NCI-H446 treated with DMSO at 0.1 percent for 48 hours (cell line): ENCODE data around the gene MCMBP.
"Not testable (repeated sequence)": the region's sequence is repeated elsewhere in the genome, so short reads cannot be mapped to it uniquely, and the experiment has no call there.

Source experiments
- DNase-seq: peaks from one replicate; lab custom pipeline; 2025; lab: John Stamatoyannopoulos, UW

Gene MCMBP, protein sequence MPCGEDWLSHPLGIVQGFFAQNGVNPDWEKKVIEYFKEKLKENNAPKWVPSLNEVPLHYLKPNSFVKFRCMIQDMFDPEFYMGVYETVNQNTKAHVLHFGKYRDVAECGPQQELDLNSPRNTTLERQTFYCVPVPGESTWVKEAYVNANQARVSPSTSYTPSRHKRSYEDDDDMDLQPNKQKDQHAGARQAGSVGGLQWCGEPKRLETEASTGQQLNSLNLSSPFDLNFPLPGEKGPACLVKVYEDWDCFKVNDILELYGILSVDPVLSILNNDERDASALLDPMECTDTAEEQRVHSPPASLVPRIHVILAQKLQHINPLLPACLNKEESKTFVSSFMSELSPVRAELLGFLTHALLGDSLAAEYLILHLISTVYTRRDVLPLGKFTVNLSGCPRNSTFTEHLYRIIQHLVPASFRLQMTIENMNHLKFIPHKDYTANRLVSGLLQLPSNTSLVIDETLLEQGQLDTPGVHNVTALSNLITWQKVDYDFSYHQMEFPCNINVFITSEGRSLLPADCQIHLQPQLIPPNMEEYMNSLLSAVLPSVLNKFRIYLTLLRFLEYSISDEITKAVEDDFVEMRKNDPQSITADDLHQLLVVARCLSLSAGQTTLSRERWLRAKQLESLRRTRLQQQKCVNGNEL

DNA sequence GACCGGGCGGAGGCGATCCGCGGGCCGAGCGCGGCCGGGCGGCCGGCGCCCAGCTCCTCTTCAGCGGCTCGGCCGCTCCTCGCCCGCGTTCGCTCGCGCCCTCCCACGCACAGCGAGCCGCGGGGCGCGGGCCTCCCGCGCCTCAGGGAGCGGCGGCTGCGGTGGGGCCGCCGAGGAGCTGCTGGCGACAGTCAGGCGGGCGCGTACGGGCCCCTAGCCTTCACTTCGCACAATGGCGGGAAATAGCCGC, at the start of gene MCMBP:
MCMBP (minus strand) TSS at position 234 of the 250 bp plus-strand sequence. CDS start 259 bp downstream, outside the sequence.
- no peak for DNase-seq

DNA sequence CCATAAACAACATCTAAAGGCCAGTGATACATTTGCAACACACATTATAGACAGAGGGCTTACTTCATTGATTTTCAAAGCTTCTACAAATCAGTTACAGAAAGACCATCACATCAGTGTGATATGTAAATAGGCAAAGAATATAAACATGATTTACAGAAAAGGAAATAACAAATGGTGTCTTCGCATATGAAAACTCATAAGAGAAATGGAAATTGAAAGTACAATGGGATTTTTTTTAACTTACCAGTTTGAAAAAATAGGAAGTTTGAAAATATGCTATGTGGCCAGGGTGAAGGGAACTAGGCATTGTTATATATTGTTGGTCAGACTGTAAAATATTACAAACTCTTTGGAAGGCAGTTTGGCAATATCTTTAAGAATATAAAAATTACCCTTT, 47.2 kb upstream of the MCMBP start:
- no peak for DNase-seq

DNA sequence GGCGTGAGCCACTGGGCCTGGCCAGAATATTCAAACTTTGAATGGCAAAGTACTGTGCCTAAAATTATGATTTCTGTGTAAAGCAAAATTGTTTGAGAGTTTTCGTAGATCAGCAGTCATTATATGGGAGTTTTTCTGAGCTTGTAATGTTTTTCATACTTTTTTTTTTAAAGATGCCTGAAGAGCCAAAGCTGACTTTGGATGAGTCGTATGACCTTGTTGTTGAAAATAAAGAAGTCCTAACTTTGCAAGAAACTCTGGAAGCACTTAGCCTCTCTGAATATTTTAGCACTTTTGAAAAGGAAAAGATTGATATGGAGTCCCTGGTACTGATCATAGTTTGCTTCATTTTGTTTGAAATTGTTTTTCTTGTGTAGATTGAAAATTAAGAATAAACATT, 46.6 kb upstream of the MCMBP start:
- no peak for DNase-seq

DNA sequence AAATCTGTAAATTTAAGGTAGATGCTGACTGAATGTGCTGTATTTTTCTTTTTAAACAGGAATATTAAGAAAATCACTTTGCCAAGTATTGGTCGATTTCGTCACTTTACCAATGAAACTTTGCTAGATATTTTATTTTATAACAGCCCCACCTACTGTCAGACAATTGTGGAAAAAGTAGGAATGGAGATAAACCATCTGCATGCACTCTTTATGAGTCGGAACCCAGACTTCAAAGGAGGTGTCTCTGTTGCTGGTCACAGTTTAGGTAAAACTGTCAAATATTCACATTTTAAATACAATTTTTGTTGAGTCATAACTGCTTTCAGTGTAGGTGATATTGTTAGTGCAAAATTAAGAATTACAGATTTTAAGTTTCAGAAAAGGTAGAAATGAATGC, 45.1 kb upstream of the MCMBP start:
- no peak for DNase-seq

DNA sequence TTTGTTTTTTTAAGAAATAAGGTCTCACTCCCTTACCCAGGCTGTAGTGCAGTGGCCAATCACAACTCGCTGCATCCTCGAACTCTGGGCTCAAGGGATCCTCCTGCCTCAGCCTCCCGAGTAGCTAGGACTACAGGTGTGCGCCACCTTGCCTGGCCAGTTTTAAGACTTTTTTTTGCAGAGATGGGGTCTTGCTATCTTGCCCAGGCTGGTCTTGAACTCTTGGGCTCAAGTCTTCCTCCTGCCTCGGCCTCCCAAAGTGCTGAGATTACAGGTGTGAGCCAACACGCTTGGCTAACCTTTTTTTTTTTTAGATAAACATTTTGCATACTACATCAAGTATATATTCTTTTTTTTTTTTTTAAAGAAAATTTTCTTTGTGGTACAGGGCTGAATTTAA, 38.0 kb upstream of the MCMBP start:
- DNase-seq = no peak

DNA sequence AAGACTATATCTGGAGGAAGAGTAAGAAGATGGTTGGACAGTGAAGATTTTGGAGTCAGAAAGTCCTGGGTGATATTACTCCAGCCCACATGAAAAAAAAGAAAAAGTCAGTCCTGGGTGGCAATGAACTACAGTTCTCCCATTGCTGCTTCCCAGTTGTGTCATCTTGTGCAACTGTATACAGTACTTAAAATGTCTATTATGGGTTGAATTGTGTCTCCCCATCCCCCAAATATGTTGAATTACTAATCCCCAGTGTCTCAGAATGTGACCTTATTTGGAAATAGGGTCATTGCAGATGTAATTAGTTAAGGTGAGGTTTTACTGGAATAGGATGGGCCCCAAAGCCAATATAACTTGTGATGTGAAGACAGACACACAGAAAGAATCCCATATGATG, 35.5 kb upstream of the MCMBP start:
- DNase-seq = no peak

DNA sequence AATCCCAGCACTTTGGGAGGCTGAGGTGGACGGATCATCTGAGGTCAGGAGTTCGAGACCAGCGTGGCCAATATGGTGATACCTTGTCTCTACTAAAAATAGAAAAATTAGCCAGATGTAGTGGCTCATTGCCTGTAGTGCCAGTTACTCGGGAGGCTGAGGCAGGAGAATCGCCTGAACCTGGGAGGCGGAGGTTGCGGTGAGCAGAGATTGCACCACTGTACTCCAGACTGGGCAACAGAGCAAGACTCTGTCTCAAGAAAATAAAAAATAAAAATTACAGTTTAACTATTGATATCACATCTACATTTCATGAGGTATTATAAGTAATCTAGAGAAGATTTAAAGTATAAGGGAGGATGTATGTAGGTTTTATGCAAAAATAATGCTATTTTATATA, 35.1 kb upstream of the MCMBP start:
- DNase-seq = not testable (repeated sequence)

DNA sequence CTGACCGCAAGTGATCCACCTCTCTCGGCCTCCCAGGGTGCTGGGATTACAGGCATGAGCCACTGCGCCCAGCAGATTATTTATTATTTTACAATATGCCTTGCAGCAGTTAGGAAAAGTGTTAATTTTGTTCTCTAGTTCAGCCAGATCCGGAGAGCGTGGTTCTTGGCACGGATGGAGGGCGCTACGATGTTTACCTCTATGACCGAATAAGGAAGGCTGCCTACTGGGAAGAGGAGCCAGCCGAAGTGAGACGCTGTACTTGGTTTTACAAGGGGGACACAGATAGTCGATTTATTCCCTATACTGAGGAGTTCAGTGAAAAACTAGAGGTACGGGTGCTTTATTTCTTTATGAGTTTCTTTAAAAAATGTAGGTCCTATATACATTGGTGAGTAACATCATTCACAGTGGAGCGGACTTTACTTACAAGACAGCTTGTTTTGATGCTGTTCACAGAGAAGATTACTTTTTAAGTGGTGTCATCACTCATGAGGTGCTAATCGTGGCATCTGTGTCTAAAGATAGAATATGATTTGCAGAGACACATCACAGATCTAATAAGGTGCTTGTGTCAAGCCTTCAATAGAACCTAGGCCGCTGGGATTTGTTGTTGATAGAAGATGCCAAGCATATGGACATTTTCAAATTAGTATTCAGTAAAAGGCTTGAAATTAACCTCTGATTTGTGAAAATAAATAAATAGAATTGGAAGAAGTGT, 31.5 kb upstream of the MCMBP start:
- no peak for DNase-seq

DNA sequence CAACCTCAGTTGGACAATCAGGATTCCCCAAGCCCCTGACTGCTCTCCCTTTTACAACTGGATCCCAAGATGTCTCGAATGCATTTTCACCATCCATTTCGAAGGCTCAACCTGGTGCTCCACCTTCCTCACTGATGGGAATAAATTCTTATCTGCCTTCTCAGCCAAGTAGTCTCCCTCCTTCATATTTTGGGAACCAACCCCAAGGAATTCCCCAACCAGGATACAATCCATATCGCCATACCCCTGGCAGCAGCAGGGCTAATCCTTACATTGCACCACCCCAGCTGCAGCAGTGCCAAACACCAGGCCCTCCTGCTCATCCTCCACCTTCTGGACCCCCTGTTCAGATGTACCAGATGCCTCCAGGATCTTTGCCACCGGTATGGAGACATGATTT, 25.9 kb upstream of the MCMBP start:
- no peak for DNase-seq

DNA sequence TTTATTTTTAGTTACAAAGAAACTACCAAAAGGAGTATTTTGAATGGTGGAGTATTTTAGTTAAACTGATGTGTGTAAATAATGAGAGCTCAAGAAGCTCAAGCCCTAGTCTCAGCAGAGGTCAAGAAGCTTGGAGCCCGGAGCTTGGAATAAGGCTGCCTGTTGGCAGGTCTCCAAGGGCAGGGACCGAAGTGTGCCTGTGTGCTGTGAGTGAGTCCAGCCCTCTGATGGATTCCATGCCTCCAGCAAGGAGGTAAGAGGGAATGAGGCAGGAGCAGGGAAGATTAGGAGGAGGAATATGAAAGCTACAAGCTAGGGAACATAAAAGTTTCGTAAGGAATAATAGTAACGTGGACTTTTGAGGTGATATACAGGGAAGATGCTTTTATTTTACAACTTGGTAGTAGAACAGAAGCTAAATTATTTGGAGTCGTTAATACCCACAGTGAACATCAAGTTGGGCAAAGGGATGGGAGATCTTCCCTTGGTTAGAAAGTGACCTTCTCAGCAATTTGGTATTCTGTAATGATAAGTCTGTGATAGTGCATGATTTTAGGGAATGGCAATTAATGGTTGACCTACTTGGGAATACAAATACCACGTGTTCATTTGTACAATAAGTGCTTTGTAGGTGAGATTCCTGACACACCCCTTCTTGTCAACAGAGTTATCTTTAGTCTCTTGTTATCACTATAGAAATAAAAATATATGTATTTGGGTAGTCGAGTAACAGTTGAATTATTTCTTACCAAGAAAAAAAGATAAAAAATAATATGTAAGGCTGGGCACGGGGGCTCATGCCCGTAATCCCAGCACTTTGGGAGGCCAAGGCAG, 24.5 kb upstream of the MCMBP start:
- DNase-seq = no peak

DNA sequence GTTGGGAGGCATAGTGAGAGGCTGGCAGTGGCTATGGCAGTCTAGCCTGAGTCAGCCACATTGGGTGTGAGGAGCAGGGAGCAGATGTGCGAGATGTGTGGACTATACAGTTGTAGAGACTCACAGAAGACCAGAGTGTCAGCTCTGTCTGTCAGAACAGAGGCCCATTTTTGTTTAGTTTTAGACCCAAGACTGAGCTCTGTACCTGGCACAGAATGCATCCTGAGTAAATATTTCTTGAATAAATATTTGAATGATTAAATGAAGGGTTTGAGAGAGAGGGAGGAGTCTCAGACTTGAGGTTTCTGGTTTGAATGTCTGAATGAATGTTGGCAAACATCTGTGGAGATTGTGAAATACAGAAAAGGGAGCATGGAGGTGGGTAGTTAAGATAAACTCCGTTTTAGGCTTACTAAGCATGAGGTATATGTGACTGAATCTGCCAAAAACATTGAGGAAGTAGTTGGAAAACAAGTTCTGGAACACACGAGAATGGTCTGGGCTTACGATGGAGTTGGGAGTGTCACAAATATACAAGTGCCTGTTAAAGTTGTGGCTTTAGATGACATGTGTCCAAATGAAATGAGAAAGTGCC, 23.5 kb upstream of the MCMBP start:
- no peak for DNase-seq

DNA sequence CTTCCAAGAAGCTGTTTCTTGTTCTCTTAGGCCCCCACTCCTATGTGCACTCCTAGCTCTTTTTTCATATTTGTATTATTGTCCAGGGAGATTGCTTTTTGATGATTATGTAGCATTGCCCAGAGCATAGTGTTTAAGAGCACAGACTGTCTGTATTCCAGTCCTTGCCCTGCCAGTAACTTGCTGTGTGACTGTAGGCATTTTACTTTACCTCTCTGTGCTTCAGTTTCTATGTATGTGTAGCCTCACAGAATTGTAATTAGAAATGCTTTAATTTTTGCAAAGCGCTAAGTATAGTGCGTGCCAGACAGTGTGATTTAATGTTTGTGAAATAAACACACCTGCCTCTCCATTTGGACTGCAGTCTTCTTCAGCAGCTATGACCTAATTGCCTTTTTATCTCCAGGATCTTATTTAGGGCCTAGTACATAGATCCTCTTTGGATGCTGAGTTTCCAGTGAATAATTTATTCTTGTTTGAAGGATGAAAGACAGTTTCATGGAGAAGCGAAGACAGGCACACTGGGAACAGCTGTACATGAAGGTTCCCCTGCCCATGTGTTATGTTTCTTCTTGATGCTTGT, 21.3 kb upstream of the MCMBP start:
- no peak for DNase-seq

DNA sequence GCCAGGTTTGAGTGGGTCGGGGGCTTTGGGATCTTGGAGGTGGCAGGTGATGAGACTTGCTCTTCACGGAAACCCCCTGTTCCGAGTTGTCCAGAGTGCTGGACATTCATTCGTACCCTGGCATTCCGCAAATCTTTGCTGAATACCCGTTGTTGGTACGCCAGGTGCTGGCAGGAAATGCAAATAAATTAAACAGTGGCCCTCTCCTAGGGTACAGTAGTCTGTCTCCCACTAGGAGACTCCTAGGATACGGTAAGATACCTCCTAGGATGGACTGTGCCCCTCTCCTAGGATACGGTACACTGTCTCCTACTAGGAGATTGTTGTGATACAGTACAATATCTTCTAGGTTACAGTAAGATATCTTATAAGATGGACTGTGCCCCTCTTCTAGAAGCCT, 20.4 kb upstream of the MCMBP start:
- DNase-seq = no peak

DNA sequence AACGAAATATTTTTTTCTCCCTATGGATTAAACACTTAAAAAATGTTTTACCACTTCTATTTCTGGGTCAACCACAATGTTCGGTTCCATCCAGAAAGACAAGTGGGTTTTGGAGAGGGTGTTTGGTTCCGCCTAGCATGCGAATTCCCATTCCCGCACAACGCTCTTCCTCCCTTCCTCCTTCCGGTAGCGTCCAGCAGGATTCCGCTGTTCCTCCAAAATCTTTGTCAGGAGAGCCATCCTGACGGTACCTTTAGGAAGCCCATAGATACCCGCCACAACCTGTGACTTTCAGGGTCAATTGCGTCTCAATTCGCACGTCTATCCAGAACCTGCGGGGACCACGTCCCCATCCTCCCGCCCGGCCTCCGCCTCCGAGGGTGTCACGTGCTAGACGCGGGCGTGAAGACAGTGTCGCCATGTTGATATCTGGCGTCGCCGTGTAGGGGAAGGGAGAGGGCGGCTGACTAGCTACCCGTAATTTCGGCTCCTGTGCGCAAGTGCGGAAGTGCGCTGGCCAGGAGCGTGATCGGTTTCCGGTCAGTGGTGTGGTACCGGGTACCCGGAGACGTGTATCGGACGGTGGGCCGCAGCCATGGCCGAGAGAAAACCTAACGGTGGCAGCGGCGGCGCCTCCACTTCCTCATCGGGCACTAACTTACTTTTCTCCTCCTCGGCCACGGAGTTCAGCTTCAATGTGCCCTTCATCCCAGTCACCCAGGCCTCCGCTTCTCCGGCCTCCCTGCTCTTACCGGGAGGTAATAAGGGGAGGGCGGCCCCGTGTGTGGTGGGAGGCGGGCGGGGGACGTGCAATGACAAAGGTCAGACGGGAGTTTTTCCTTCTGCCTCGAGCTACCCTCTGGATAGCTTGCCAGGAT, 19.8 kb upstream of the MCMBP start, which contains the start of gene SEC23IP:
SEC23IP (plus strand) TSS at position 543 of the 878 bp plus-strand sequence; CDS start at position 596, 53 bp downstream.
- peak; percentile 71 for DNase-seq

DNA sequence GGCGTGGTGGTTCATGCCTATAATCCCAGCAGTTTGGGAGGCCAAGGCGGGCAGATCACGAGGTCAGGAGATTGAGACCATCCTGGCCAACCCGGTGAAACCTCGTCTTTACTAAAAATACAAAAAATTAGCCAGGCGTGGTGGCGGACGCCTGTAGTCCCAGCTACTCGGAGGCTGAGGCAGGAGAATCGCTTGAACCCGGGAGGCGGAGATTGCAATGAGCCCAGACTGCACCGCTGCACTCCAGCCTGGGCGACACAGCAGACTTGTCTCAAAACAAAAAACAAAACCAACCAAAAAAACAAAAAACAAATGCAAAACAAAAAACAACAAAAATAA, 19.2 kb upstream of the MCMBP start:
- not testable (repeated sequence) for DNase-seq

DNA sequence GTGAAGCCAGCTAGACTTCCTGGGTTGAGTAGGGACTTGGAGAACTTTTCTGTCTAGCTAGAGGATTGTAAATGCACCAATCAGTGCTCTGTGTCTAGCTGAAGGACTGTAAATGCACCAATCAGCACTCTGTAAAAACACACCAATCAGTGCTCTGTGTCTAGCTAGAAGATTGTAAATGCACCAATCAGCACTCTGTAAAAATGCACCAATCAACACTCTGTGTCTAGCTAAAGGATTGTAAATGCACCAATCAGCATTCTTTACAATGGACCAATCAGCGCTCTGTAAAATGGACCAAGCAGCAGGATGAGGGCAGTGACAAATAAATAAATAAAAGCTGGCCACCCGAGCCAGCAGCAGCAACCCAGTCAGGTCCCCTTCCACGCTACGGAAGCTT, 17.7 kb upstream of the MCMBP start:
- not testable (repeated sequence) for DNase-seq

DNA sequence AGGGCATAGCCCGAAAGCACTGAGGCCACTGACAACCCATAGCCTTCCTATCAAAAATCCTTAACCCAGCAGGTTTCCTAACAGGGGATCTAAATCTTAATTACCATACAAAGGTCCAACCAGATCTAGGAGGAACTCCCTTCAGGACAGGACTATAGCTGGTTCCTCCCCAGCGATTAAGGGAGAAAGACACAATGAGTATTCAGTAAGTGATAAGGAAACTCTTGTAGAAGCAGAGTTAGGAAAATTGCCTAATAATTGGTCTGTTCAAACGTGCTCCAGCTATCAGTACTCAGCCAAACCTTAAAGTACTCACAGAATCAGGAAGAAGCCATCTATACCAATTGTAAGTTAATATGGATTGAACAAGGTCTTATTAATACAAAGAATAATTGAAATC, 16.6 kb upstream of the MCMBP start:
- not testable (repeated sequence) for DNase-seq

DNA sequence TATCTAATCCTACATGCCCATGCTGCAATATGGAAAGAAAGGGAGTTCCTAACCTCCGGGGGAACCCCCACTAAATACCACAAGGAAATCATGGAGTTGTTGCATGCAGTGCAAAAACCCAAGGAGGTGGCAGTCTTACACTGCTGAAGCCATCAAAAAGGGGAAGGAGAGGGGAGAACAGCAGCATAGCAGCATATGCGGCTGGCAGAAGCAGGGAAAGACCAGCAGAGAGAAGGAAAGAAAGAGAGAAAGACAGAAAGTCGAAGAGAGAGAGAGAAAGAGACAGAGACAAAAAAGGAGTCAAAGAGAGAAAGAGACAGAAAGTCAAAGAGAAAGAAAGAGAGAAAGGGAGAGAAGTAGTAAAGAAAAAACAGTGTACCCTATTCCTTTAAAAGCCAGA, 16.1 kb upstream of the MCMBP start:
- not testable (repeated sequence) for DNase-seq

DNA sequence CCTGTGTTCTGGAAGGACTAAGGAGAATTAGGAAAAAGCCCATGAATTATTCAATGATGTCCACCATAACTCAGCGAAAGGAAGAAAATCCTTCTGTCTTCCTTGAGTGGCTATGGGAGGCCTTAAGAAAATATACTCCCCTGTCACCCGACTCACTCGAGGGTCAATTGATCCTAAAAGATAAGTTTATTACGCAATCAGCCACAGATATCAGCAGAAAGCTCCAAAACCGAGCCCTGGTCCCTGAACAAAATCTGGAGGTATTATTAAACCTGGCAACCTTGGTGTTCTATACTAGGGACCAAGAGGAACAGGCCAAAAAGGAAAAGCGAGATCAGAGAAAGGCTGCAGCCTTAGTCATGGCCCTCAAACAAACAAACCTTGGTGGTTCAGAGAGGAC, 13.4 kb upstream of the MCMBP start:
- not testable (repeated sequence) for DNase-seq

DNA sequence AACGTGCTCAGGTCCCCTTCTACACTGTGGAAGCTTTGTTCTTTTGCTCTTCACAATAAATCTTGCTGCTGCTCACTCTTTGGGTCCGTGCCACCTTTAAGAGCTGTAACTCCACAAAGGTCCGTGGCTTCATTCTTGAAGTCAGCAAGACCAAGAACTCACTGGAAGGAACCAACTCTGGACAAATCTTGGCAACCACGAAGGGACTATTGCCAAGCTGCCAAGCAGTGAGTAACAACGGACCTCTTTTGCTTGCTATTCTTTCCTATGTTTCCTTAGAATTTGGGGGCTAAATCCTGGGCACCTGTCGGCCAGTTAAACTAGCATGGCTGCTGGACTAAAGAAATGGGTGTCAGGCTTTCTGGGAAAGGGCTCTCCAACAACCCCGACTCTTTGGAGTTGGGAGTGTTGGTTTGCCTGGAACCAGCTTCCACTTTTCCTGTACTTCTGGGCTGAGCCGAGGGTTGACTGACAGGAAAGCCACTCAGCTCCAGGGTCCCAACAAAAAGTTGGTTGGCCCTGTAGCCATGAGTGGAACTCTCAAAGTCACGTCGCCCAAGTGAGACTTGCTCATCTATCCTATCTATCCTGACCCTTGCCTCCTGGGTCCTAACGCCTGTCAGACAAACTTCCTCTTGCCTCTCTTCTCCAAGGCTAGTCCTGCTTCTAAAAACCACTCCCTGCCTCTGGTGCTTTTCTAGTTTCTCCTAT, 11.4 kb upstream of the MCMBP start:
- not testable (repeated sequence) for DNase-seq
